ENCODE measurements around the gene RSU1. TPM values are rescaled to one million over a fixed set of nuclear protein-coding genes. Genes with fewer than 3 reads are reported as not detected.

The RSU1 gene
- total RNA-seq, 1 donor from 2014 or later: 37.3 TPM

DNA sequence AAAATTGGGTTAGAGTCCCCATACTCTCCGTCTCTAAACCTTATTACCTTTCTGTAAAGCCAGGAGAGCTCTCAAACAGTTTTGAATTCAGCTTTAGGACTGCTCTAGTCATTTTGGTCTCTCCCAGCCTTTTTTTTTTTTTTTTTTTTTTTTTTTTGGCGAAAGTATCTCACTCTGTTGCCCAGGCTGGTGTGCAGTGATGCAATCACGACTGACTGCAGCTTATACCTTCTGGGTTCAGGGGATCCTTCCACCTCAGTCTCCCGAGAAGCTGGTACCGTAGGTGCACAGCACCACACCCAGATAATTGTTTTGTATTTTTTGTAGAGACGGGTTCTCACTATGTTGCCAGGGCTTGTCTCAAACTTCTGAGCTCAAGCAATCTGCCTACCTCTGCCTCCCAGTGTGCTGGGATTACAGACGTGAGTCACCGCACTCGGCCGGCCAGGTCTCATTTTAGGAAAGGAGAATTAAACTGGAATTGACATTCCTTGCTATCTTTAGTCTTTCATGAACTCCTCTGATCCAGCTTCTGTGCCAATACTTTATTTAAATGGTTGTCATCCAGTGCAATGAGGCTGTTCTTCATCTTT, 31.4 kb upstream of the RSU1 start:
- Mint-ChIP-seq H3K36me3 (no peaks in the 10 kb centered on the region), H3K9me3 (no peaks in the 10 kb centered on the region), H3K27ac (no peak overlapping the region), H3K4me1 (ENCODE audit: unreplicated experiment) (peaks cover 29% of the 10 kb centered on the region), H3K4me3 (no peak overlapping the region), H3K27me3 (peaks cover 15% of the 10 kb centered on the region)
- no peak for DNase-seq (ENCODE audit: extremely low spot score, unreplicated experiment)
- TF ChIP-seq, protein P1, sequence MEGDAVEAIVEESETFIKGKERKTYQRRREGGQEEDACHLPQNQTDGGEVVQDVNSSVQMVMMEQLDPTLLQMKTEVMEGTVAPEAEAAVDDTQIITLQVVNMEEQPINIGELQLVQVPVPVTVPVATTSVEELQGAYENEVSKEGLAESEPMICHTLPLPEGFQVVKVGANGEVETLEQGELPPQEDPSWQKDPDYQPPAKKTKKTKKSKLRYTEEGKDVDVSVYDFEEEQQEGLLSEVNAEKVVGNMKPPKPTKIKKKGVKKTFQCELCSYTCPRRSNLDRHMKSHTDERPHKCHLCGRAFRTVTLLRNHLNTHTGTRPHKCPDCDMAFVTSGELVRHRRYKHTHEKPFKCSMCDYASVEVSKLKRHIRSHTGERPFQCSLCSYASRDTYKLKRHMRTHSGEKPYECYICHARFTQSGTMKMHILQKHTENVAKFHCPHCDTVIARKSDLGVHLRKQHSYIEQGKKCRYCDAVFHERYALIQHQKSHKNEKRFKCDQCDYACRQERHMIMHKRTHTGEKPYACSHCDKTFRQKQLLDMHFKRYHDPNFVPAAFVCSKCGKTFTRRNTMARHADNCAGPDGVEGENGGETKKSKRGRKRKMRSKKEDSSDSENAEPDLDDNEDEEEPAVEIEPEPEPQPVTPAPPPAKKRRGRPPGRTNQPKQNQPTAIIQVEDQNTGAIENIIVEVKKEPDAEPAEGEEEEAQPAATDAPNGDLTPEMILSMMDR (conservative IDR thresholded peaks at IDR 0.05): no peak

DNA sequence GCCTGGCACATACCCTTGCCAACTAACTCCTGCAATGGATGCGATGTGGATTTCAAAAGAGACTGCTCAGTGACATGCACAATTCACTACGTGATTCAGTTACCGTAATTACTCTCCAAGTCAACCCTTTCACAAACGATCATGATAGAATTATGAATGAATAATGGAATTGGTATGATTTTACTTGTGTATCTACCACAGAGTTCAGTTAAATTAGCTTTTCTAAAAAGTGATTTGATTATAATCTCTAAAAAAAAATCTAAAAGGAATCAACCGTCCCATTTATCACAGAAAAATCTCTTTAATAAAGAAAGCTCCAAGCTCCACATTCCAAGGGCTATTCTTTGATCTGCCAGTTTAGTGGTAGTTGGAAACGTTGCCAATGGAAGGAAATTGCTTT, 30.4 kb upstream of the RSU1 start:
- TF ChIP-seq, protein P1 (conservative IDR thresholded peaks at IDR 0.05): no peak
- DNase-seq (ENCODE audit: extremely low spot score, unreplicated experiment): no peak
- H3K4me3 Mint-ChIP-seq: no peak overlapping the region
- H3K9me3 Mint-ChIP-seq: no peaks in the 10 kb centered on the region
- peaks cover 14% of the 10 kb centered on the region for H3K27me3 Mint-ChIP-seq
- no peaks in the 10 kb centered on the region for H3K36me3 Mint-ChIP-seq
- H3K4me1 Mint-ChIP-seq (ENCODE audit: unreplicated experiment): peaks cover 29% of the 10 kb centered on the region
- H3K27ac Mint-ChIP-seq: no peak overlapping the region

DNA sequence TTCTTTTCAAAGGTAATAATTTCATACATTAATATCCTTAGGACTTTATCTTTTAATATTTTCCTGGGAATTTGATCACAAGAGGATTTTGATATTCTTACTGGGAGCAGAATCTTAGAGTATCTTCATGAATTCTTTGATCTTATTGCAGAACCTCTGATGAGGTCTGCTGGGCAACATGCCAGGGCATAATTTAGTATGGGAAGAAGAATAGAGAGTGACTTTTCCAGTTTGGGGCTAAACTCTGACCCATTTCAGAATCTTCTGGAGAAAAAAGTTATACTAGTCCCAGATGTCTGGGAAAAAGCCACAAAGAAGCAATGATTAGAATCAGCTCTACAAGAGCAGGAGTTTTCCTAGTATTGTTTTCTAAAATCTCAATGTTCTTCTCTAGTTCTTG, 28.0 kb upstream of the RSU1 start:
- no peaks in the 10 kb centered on the region for H3K36me3 Mint-ChIP-seq
- H3K27me3 Mint-ChIP-seq: peaks cover 15% of the 10 kb centered on the region
- no peaks in the 10 kb centered on the region for H3K9me3 Mint-ChIP-seq
- TF ChIP-seq, protein P1 (conservative IDR thresholded peaks at IDR 0.05): no peak
- H3K4me1 Mint-ChIP-seq (ENCODE audit: unreplicated experiment): peaks cover 29% of the 10 kb centered on the region
- H3K27ac Mint-ChIP-seq: no peak overlapping the region
- H3K4me3 Mint-ChIP-seq: no peak overlapping the region
- DNase-seq (ENCODE audit: extremely low spot score, unreplicated experiment): no peak

DNA sequence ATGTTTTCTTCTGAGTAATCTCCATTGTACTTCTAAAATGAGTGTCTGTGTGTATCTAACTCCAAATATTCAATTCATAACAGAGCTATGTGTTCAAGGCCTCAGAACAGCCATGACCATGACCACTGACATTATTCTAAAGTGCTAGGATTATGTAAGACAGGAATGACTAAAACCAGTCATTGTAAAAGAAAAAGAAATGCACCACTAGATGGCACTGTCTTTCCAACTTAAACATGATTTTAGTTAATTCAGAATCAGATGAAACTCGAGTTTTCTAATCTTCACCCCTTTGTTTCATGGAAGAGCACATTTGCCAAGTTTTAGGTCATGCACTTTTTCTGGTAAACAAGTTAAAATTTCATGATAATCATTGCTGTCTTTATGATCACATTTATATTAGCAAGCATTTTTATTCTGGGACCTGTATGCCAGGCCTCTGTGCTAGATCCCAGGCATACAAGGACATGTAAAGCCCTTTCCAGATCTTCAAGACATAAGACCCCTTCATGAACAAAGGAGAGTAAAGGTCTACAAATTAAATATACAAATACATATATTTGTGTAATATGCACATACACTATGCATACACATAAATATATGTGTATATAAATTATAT, 26.1 kb upstream of the RSU1 start:
- no peaks in the 10 kb centered on the region for H3K36me3 Mint-ChIP-seq
- H3K27ac Mint-ChIP-seq: no peak overlapping the region
- no peak overlapping the region for H3K4me3 Mint-ChIP-seq
- H3K4me1 Mint-ChIP-seq (ENCODE audit: unreplicated experiment): peaks cover 22% of the 10 kb centered on the region
- peaks cover 6% of the 10 kb centered on the region for H3K27me3 Mint-ChIP-seq
- TF ChIP-seq, protein P1 (conservative IDR thresholded peaks at IDR 0.05): peak; percentile 84
- no peaks in the 10 kb centered on the region for H3K9me3 Mint-ChIP-seq
- DNase-seq (ENCODE audit: extremely low spot score, unreplicated experiment): no peak

DNA sequence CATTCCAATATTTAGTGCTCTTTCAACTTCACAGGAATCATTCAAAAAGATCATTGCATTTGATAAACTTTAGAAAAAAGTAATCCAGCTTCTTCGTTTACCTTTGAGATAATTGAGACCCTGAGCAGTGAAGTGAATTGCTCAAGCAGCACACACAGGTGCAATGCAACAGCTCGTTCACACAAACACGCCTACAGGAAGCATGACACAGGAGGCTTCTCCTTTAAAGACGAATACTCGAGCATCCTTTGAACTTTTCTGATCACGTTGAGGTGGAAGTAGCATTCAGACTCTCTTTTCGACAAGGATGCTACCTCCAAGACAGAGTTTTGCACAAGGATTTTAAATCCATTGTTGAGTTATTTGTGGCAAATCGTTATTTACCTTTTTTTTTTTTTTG, 18.0 kb upstream of the RSU1 start:
- TF ChIP-seq, protein P1 (conservative IDR thresholded peaks at IDR 0.05): no peak
- peaks cover 4% of the 10 kb centered on the region for H3K9me3 Mint-ChIP-seq
- peaks cover 6% of the 10 kb centered on the region for H3K4me1 Mint-ChIP-seq (ENCODE audit: unreplicated experiment)
- H3K27me3 Mint-ChIP-seq: peaks cover 10% of the 10 kb centered on the region
- no peak for DNase-seq (ENCODE audit: extremely low spot score, unreplicated experiment)
- no peak overlapping the region for H3K27ac Mint-ChIP-seq
- no peaks in the 10 kb centered on the region for H3K36me3 Mint-ChIP-seq
- no peak overlapping the region for H3K4me3 Mint-ChIP-seq
